Activated T-cell treated with anti-CD3 and anti-CD28 coated beads, Interleukin-2, amount 50 U/mL, for 24 hours (primary cell): ENCODE measurements around the gene TIMM17A.
A peak's percentile ranks its signal among the peaks of the same experiment; 100 is the strongest.

ENCODE experiments used
- DNase-seq: peaks from one replicate; pipeline ENCODE4 v3.0.0-alpha.2; 2020
- H3K27ac Mint-ChIP-seq: 2 replicates; pipeline ENCODE4 v1.8.0; 2020; ENCODE audit warnings: mild to moderate bottlenecking, mixed read lengths
- H3K27me3 Mint-ChIP-seq: 2 replicates; pipeline ENCODE4 v1.8.0; 2020; ENCODE audit warnings: mixed read lengths
- H3K36me3 Mint-ChIP-seq: 2 replicates; pipeline ENCODE4 v1.8.0; 2020; ENCODE audit warnings: low read depth, mixed read lengths
- H3K4me1 Mint-ChIP-seq: 2 replicates; pipeline ENCODE4 v1.8.0; 2020; ENCODE audit warnings: low read depth, mixed read lengths
- H3K4me3 Mint-ChIP-seq: 2 replicates; pipeline ENCODE4 v1.8.0; 2020; ENCODE audit warnings: mild to moderate bottlenecking, moderate library complexity, mixed read lengths
- H3K9me3 Mint-ChIP-seq: 2 replicates; pipeline ENCODE4 v1.8.0; 2020; ENCODE audit warnings: mixed read lengths

TIMM17A gene

GRCh38 chr1:201985355-201985754 lies 30.1 kb downstream of the TIMM17A start:
- DNase-seq = no peak
- Mint-ChIP-seq H3K4me1 (peaks cover 24% of the 10 kb centered on the region), H3K9me3 (no peaks in the 10 kb centered on the region), H3K27me3 (no peaks in the 10 kb centered on the region), H3K36me3 (peaks cover 31% of the 10 kb centered on the region), H3K27ac (no peak overlapping the region), H3K4me3 (no peak overlapping the region)

DNA sequence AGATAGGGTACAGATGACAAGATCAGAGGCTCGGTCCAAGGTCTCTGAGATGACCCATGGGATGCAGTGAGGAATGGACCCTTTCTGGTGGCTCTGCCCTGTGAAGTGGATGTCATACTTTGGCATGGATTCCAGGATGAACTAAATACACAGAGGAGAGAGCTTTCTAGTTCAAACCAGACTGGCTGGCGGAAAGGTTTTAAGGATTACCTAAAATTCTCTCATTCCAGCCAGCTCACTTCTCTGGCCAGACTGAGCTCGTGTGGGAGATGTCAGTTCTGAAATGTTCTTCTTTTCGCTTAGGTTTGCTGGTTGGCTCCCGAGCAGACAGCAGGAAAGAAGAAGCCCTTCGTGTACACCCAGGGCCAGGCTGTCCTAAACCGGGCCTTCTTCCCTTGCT lies 33.3 kb downstream of the TIMM17A start:
- no peak for DNase-seq
- no peak overlapping the region for H3K4me3 Mint-ChIP-seq
- peaks cover 49% of the 10 kb centered on the region for H3K36me3 Mint-ChIP-seq
- peaks cover 12% of the 10 kb centered on the region for H3K4me1 Mint-ChIP-seq
- H3K9me3 Mint-ChIP-seq = no peaks in the 10 kb centered on the region
- no peaks in the 10 kb centered on the region for H3K27me3 Mint-ChIP-seq
- H3K27ac Mint-ChIP-seq = no peak overlapping the region

GRCh38 chr1:201989354-201990128 lies 34.2 kb downstream of the TIMM17A start:
- Mint-ChIP-seq H3K36me3 (peaks cover 59% of the 10 kb centered on the region), H3K27me3 (no peaks in the 10 kb centered on the region), H3K27ac (no peak overlapping the region), H3K4me3 (no peak overlapping the region), H3K9me3 (no peaks in the 10 kb centered on the region), H3K4me1 (peaks cover 5% of the 10 kb centered on the region)
- DNase-seq = no peak

DNA sequence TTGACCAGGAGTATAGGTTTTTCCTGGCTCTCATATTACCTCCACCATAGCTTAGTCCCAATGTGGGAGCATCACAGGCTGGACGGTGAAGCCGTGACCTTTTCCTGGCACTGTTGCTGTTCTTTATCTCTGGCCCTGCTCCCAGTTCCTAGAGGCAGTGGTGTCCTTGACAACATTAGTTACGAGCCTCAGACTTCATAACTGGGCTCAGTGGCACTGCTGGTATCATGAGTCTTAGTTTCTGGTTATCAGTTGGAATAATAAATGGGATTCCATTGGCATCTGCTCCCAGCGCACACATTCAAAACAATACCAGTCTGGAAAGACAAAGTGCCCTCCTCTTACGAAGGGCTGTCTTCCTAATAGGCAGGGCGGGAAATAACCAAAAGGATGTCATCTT lies 35.1 kb downstream of the TIMM17A start:
- H3K27me3 Mint-ChIP-seq = no peaks in the 10 kb centered on the region
- H3K9me3 Mint-ChIP-seq = no peaks in the 10 kb centered on the region
- H3K36me3 Mint-ChIP-seq = peaks cover 63% of the 10 kb centered on the region
- peaks cover 3% of the 10 kb centered on the region for H3K4me1 Mint-ChIP-seq
- DNase-seq = no peak
- no peak overlapping the region for H3K4me3 Mint-ChIP-seq
- no peak overlapping the region for H3K27ac Mint-ChIP-seq

- DNase-seq = peak; percentile 36
- Mint-ChIP-seq H3K9me3 (no peaks in the 10 kb centered on the region), H3K27me3 (no peaks in the 10 kb centered on the region), H3K36me3 (peaks cover 84% of the 10 kb centered on the region), H3K27ac (no peak overlapping the region), H3K4me3 (no peak overlapping the region), H3K4me1 (no peaks in the 10 kb centered on the region)
These were observed 44.4 kb downstream of the TIMM17A start for GRCh38 chr1:201999625-202000238.

DNA sequence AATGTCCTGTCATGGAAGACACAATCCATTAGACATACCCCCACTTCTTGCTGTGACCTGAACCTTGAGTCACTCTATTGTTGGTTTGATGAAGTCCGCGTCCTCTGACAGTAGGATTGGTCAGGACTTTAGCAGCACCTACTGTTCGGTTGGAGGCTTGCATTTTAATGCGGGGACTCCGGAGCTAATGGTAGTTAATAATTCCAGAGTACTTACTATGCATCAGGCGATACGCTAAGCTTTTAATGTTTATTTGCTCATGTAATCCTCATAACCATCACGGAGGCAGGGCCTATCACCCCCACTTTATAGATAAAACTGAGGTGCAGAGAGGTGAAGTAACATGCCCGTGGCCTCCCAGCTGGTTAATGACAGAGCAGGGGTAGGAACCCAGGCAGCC lies 47.2 kb downstream of the TIMM17A start:
- no peaks in the 10 kb centered on the region for H3K9me3 Mint-ChIP-seq
- no peaks in the 10 kb centered on the region for H3K4me1 Mint-ChIP-seq
- H3K4me3 Mint-ChIP-seq = no peak overlapping the region
- H3K27ac Mint-ChIP-seq = no peak overlapping the region
- peaks cover 82% of the 10 kb centered on the region for H3K36me3 Mint-ChIP-seq
- DNase-seq = no peak
- no peaks in the 10 kb centered on the region for H3K27me3 Mint-ChIP-seq

- Mint-ChIP-seq H3K4me3 (no peak overlapping the region), H3K27ac (no peak overlapping the region), H3K4me1 (no peaks in the 10 kb centered on the region), H3K27me3 (no peaks in the 10 kb centered on the region), H3K9me3 (no peaks in the 10 kb centered on the region), H3K36me3 (peaks cover 67% of the 10 kb centered on the region)
- no peak for DNase-seq
These were observed 49.4 kb downstream of the TIMM17A start for GRCh38 chr1:202004711-202005110.

- Mint-ChIP-seq H3K27ac (no peak overlapping the region), H3K27me3 (no peaks in the 10 kb centered on the region), H3K4me1 (no peaks in the 10 kb centered on the region), H3K9me3 (no peaks in the 10 kb centered on the region), H3K4me3 (no peak overlapping the region), H3K36me3 (peaks cover 55% of the 10 kb centered on the region)
- no peak for DNase-seq
These were observed 50.7 kb downstream of the TIMM17A start for GRCh38 chr1:202005958-202006357.

DNA sequence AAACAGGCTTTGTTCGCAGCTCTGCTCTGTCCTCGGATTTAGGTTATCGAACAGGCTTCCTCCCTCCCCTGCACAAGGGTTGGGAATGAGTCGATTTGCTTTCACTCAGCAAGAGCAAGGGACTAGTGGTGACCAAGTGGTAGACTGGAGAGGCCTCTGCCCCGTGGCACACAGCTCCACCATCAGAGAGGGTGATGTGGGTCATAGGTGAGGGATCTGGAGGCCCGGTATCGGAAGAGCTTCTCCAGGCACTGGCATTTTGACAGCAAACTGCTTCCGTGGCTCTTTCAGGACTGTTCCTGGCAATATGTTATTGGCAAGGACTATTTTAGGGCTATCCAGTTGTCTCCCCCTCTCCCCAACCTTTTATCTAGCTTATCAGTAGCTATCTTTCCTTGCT lies 52.0 kb downstream of the TIMM17A start:
- Mint-ChIP-seq H3K9me3 (no peaks in the 10 kb centered on the region), H3K27ac (no peak overlapping the region), H3K27me3 (no peaks in the 10 kb centered on the region), H3K36me3 (peaks cover 46% of the 10 kb centered on the region), H3K4me1 (no peaks in the 10 kb centered on the region), H3K4me3 (no peak overlapping the region)
- no peak for DNase-seq

- no peak for DNase-seq
- Mint-ChIP-seq H3K27me3 (no peaks in the 10 kb centered on the region), H3K4me1 (no peaks in the 10 kb centered on the region), H3K4me3 (no peak overlapping the region), H3K36me3 (peaks cover 39% of the 10 kb centered on the region), H3K9me3 (no peaks in the 10 kb centered on the region), H3K27ac (no peak overlapping the region)
These were observed 52.6 kb downstream of the TIMM17A start for GRCh38 chr1:202007805-202008489.

DNA sequence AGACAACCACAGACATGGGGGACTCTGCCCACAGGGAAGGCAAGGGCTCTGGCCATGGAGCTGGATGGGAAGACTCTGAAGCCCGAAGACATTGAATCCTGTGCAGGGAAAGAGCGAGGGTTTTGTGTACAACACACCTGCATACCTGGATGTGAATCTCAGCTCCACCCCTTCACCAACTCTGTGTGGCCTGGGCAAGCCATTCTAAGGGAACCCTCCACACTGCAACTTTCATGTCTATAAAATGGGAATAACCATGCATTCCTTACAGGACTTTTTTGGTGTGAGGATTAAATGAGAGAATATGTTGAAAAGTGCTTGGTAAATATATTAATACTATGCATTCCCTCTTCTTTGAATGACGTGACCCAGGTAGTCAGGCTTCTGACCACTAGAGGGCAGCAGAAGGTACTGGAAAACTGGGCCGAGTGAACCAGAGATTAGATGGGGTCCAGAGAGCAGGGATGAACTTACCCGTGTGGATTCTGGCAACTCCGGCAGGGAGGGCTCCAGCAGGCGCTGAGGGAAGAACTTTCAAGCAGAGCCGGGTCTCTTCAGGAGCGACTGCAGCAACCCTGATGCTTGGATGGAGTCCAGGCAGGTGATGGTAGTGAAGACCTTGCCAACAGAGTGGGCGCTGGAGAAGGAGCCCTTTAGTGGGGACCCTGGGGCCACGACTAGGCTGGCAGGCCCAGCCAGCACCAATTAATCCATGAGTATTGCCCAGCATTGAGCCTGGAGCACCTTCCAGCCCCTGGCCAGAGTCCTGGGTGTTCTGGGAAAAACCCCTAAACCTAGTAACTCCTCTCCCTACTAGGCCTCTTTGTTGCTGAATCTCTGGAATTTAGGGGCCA lies 54.2 kb downstream of the TIMM17A start:
- Mint-ChIP-seq H3K9me3 (no peaks in the 10 kb centered on the region), H3K4me3 (no peak overlapping the region)

GRCh38 chr1:202010180-202011015 lies 55.1 kb downstream of the TIMM17A start, which contains the start of gene ELF3:
Gene ELF3, plus strand, starts transcription at chr1:202010587. Its CDS starts 550 bp downstream, at chr1:202011137.
- H3K36me3 Mint-ChIP-seq = peaks cover 15% of the 10 kb centered on the region
- no peaks in the 10 kb centered on the region for H3K27me3 Mint-ChIP-seq
- no peaks in the 10 kb centered on the region for H3K9me3 Mint-ChIP-seq
- no peak within 1 kb of the TSS for H3K27ac Mint-ChIP-seq
- H3K4me1 Mint-ChIP-seq = no peaks in the 10 kb centered on the region
- H3K4me3 Mint-ChIP-seq = no peak within 1 kb of the TSS
- DNase-seq = no peak

More for the DNA sequence above, 54.2 kb downstream of the TIMM17A start:
- Mint-ChIP-seq H3K27ac (no peak overlapping the region), H3K4me1 (no peaks in the 10 kb centered on the region), H3K36me3 (peaks cover 23% of the 10 kb centered on the region), H3K27me3 (no peaks in the 10 kb centered on the region)
- peak; percentile 64 for DNase-seq

DNA sequence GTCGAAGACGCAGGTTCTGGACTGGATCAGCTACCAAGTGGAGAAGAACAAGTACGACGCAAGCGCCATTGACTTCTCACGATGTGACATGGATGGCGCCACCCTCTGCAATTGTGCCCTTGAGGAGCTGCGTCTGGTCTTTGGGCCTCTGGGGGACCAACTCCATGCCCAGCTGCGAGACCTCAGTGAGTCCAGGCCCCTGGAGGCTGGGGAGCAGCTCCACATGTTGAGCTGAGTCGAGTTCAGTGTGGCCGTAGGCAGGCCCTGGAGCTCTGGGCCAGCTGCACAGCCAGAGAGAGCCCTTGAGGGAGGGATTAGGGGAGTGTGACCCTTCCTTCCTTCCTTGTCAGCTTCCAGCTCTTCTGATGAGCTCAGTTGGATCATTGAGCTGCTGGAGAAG lies 56.7 kb downstream of the TIMM17A start:
- H3K27ac Mint-ChIP-seq = no peak overlapping the region
- DNase-seq = no peak
- H3K27me3 Mint-ChIP-seq = peaks cover 3% of the 10 kb centered on the region
- H3K36me3 Mint-ChIP-seq = peaks cover 4% of the 10 kb centered on the region
- H3K4me3 Mint-ChIP-seq = no peak overlapping the region
- H3K4me1 Mint-ChIP-seq = no peaks in the 10 kb centered on the region
- H3K9me3 Mint-ChIP-seq = no peaks in the 10 kb centered on the region
